H7 (cell line): ENCODE results near the gene DUSP2. TPM values are rescaled to one million over a fixed set of nuclear protein-coding genes. Genes with fewer than 3 reads are reported as not detected.
A peak's percentile ranks its signal among the peaks of the same experiment; 100 is the strongest.
"Not testable (repeated sequence)": the region's sequence is repeated elsewhere in the genome, so short reads cannot be mapped to it uniquely, and the experiment has no call there.

Experiments used
- DNase-seq: peaks from one replicate; pipeline ENCODE4 v3.0.0; 2012
- H3K27me3 ChIP-seq: 2 replicates; pipeline ENCODE4 v1.6.0; 2011; ENCODE audit warnings: mild to moderate bottlenecking, low read length; ENCODE audit not compliant: control insufficient read depth, insufficient read depth
- H3K36me3 ChIP-seq: replicated peaks from 2 replicates; pipeline ENCODE4 v1.5.1; 2011; ENCODE audit warnings: low read length; ENCODE audit not compliant: control insufficient read depth, insufficient read depth
- H3K4me3 ChIP-seq: 2 replicates; pipeline ENCODE4 v1.5.1; 2011; ENCODE audit warnings: low read depth, mild to moderate bottlenecking, control low read depth, low read length, moderate library complexity; ENCODE audit not compliant: insufficient read depth
- total RNA-seq: library from RNA; depleted of rRNA; stranded (reverse); fragments of >200 nt; shearing (Covaris generic); gene quantifications from 2 replicates; pipeline ENCODE4 v1.2.3, GENCODE V29; 2014

Gene DUSP2
- total RNA-seq, 1 experiment from 2014 or later, result 3.6 TPM

GRCh38 chr2:96171831-96172230, 26.6 kb upstream of the DUSP2 start:
- Histone ChIP-seq H3K27me3 (no peaks in the 10 kb centered on the region), H3K4me3 (no peak overlapping the region)
- no peak for DNase-seq

GRCh38 chr2:96170626-96171025, 25.4 kb upstream of the DUSP2 start:
- H3K36me3 ChIP-seq, result no peaks in the 10 kb centered on the region
- H3K4me3 ChIP-seq, result no peak overlapping the region
- no peak for DNase-seq
- H3K27me3 ChIP-seq, result no peaks in the 10 kb centered on the region

More at GRCh38 chr2:96171831-96172230, 26.6 kb upstream of the DUSP2 start:
- no peaks in the 10 kb centered on the region for H3K36me3 ChIP-seq

DNA sequence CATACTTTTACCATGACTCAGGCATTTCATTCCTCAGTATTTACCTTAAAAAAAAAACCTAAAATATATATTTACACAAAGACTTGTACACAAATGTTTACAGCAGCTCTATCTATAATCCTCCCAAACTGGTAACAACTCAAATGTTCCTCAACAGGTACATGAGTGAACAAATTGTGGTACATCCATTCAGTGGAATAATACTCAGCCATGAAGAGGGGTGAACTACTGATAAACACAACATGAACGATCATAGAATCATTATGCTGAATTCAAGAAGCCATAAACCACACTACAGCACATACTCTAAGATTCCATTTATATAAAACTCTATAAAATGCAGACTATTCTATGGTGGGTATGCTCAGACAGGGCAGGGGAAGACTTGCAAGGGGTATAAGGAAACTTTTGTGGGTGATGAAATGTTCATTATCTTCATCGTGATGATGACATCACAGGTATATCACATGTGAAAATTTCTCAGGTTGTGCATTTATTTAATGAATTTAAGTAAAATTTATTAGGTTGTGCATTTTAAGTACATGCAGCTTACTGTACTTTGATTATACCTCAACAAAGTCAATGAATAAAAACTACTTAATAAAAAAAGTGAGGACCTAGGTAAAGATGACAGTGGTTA, 24.7 kb upstream of the DUSP2 start:
- H3K36me3 ChIP-seq, result no peaks in the 10 kb centered on the region
- H3K4me3 ChIP-seq, result no peak overlapping the region
- H3K27me3 ChIP-seq, result no peaks in the 10 kb centered on the region

DNA sequence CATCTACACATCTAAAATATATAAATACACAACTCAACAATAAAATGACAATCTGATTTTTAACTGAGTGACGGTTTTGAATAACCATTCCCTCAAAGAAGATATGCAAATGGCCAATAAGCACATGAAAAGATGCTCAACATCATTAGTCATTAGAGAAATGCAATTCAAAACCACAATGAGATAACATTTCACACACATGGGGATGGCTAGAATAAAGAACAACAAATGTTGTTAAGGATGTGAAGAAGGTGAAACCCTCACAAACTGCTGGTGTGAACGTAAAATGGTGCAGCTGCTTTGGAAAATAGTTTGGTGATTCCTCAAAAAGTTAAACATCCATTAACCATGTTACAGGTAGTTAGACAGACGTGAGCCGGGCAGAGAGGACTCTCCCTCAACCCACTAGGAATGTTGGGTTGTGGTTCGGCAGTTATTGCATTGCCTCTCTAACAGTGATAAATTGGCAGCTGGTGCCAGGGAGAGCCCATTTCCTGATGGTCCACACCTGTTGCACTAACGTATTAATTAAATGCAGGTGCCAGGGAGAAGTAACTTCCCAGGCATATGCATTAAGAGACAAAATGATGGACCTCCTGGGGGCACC, 22.3 kb upstream of the DUSP2 start:
- no peak for DNase-seq
- no peaks in the 10 kb centered on the region for H3K27me3 ChIP-seq
- no peaks in the 10 kb centered on the region for H3K36me3 ChIP-seq
- no peak overlapping the region for H3K4me3 ChIP-seq

More for the DNA sequence above, 24.7 kb upstream of the DUSP2 start:
- no peak for DNase-seq

- Histone ChIP-seq H3K27me3 (no peaks in the 10 kb centered on the region), H3K36me3 (no peaks in the 10 kb centered on the region), H3K4me3 (no peak overlapping the region)
- DNase-seq, result peak; percentile 88
Observed at GRCh38 chr2:96164459-96165184, 19.4 kb upstream of the DUSP2 start.

- no peaks in the 10 kb centered on the region for H3K36me3 ChIP-seq
- peak; percentile 47 for DNase-seq
- H3K27me3 ChIP-seq, result no peaks in the 10 kb centered on the region
- no peak overlapping the region for H3K4me3 ChIP-seq
Observed at GRCh38 chr2:96163768-96164429, 18.7 kb upstream of the DUSP2 start.

DNA sequence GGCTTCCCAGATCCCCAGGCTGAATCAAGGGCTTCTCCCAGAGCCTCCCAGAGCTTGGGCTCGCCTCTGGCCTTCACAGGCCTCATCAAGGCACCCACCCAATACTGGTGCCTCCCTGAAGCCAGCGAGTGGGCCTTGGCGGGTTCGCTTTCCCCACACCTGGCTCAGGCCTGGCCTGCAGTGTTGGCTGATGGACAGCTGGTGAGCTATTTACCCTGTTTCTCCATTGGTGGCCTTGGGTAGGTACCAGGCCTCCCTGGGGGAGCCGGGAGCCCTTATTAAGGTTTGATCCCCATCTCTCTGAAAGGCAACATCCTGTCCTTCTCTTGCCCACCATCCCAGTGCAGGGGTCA, 18.2 kb upstream of the DUSP2 start:
- Histone ChIP-seq H3K36me3 (no peaks in the 10 kb centered on the region), H3K27me3 (no peaks in the 10 kb centered on the region; the same call in 1 of the 2 replicates), H3K4me3 (no peak overlapping the region)
- no peak for DNase-seq

DNA sequence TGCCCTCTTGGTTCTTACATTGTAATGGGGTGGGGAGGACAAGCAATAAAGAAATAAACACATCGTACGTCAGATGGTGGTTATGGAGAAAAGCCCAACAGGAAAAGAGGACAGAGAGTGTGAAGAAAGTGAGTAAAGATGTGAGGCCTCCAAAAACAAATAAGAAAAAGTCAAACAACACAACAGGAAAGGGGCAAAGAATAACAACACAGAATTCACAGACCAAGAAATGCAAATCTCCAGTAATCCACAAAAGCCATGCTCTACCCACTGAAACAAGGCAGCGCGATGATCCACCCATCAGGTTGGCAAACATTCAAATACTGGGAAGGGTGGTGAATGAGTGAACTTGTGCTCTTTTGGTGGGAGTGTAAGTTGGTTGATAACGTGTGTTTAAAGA, 16.7 kb upstream of the DUSP2 start:
- no peak overlapping the region for H3K4me3 ChIP-seq
- DNase-seq, result no peak
- H3K27me3 ChIP-seq, result no peaks in the 10 kb centered on the region; the same call in 1 of the 2 replicates
- no peaks in the 10 kb centered on the region for H3K36me3 ChIP-seq

GRCh38 chr2:96160366-96160765, 15.1 kb upstream of the DUSP2 start:
- not testable (repeated sequence) for DNase-seq, H3K27me3 ChIP-seq, H3K4me3 ChIP-seq, H3K36me3 ChIP-seq

DNA sequence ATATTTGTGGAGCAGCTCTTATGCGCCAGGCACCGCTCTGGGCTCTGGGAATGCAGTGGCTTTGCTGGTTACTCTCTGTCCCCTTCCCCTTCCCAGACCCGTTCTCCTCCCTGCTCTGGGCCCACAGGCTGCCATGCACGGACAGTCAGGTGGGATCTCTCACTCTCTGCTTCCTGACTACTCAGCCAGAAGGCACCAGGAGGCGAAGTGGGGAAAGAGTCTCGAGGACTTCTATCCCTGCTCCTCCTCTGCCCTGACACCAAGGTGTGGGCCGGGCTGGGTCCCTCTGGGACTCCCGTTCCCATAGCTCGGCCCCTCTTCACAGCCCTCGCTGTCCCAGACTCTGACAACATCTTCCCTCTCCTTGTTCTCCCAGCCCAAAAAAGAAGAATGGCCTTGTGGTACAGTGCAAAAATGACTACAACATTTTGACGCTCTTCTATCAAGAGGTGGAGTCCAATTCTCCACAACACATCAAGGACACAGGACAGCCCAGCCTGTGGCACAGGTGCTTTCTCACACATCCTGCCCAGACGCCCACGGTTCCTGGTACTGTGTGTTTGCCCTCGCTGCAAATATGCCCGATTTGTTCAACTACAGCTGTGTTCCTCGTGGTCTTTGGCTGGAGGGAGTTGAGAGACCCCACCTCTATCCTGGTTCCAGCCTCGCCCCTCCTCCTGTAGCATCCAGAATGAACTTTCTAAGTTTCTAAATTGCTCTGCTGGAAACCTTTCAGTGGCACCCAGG, 14.0 kb upstream of the DUSP2 start:
- H3K36me3 ChIP-seq, result no peaks in the 10 kb centered on the region
- H3K27me3 ChIP-seq, result no peaks in the 10 kb centered on the region; the same call in 1 of the 2 replicates
- H3K4me3 ChIP-seq, result no peak overlapping the region
- peak; percentile 44 for DNase-seq

DNA sequence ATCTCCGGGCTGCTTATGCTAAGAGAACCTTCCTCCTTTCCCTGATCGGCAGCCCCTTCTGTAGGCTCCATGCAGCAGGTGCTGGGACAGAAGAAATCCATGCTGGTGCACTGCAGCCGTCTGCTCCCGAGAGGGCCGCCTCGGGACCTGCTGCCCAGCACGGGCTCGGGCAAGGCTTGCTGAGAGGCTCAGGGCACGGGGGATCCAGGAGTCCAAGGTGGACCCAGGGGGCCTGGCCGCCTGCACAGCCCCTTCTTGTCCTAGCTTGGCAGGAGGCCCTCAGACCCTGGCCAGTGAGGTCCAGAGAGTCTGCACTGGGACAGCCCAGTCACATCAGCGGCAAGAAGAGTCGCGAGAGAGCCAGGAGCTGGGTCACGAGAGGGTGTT, 13.3 kb upstream of the DUSP2 start:
- Histone ChIP-seq H3K27me3 (no peaks in the 10 kb centered on the region; the same call in 1 of the 2 replicates), H3K36me3 (no peaks in the 10 kb centered on the region), H3K4me3 (no peak overlapping the region)
- peak; percentile 51 for DNase-seq

GRCh38 chr2:96157649-96158553, 12.7 kb upstream of the DUSP2 start:
- no peaks in the 10 kb centered on the region; the same call in 1 of the 2 replicates for H3K27me3 ChIP-seq
- no peak overlapping the region for H3K4me3 ChIP-seq
- DNase-seq, result peak; percentile 62
- H3K36me3 ChIP-seq, result no peaks in the 10 kb centered on the region

DNA sequence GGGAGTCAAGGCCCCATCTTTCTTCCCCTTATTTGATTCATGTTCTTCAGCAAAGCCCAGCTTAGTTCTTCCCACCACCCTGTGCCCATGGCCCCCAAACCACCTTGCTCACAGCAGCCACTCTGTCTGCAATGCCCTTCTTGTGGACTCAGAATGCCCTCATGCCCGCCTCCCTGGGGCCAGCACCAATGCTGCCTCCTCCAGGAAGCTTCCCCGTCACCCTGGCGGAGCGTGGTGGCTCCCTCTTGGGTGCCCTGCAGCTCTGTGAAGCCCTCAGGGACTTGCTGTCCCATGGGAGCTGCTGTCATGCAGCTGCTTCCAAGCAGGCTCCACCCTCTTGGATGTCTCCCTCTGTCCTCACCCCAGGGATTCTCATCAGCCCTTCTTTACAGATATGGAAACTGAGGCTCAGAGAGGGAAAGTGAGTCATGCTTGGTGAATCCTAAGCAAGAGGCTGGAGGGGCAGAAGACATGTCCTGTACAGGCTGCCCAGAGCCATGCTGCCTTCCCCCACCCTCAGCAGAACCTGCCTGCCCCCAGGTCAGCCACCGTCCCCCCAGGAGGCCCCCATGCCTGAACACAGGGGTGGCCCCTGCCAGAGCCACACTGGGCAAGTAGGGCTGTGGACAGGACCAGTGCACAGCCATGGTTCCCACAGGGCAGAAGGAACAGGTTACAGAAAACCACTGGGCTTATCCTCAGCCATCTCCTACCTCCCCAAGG, 11.8 kb upstream of the DUSP2 start:
- Histone ChIP-seq H3K27me3 (no peaks in the 10 kb centered on the region; the same call in 1 of the 2 replicates), H3K36me3 (no peaks in the 10 kb centered on the region), H3K4me3 (no peak overlapping the region)
- DNase-seq, result peak; percentile 34
